H9 (cell line): ENCODE data around the gene MAS1. TPM values are rescaled to one million over a fixed set of nuclear protein-coding genes. Genes with fewer than 3 reads are reported as not detected.

Source experiments
- DNase-seq: peaks from one replicate; pipeline ENCODE4 v3.0.0-alpha.2; 2017
- H2AFZ ChIP-seq: one replicate; pipeline ENCODE4 v1.6.1; 2013; ENCODE audit warnings: mild to moderate bottlenecking, low read length, control low read depth, moderate library complexity
- H2AK5ac ChIP-seq: 2 replicates; pipeline ENCODE4 v1.6.1; 2013; ENCODE audit warnings: low read length, control low read depth, mixed read lengths; ENCODE audit not compliant: insufficient read length
- H2BK120ac ChIP-seq: one replicate; pipeline ENCODE4 v1.6.1; 2013; ENCODE audit warnings: low read depth, mild to moderate bottlenecking, low read length, control low read depth, inconsistent platforms; ENCODE audit not compliant: poor library complexity, severe bottlenecking
- H2BK12ac ChIP-seq: 2 replicates; pipeline ENCODE4 v1.6.1; 2013; ENCODE audit warnings: low read length, control low read depth, mixed read lengths, low read depth; ENCODE audit not compliant: insufficient read length
- H2BK15ac ChIP-seq: 2 replicates; pipeline ENCODE4 v1.6.1; 2013; ENCODE audit warnings: low read depth, low read length, control low read depth
- H2BK20ac ChIP-seq: one replicate; pipeline ENCODE4 v1.6.1; 2013; ENCODE audit warnings: low read depth, mild to moderate bottlenecking, low read length, control low read depth, inconsistent platforms; ENCODE audit not compliant: poor library complexity, severe bottlenecking
- H2BK5ac ChIP-seq: 2 replicates; pipeline ENCODE4 v1.6.1; 2013; ENCODE audit warnings: low read length, control low read depth, mixed read lengths; ENCODE audit not compliant: insufficient read length
- H3K14ac ChIP-seq: 2 replicates; pipeline ENCODE4 v1.6.1; 2013; ENCODE audit warnings: low read length, control low read depth; ENCODE audit not compliant: insufficient read depth
- H3K18ac ChIP-seq: 2 replicates; pipeline ENCODE4 v1.6.1; 2013; ENCODE audit warnings: low read depth, mild to moderate bottlenecking, mixed read lengths, low read length, control low read depth; ENCODE audit not compliant: insufficient read length
- H3K23ac ChIP-seq: 2 replicates; pipeline ENCODE4 v1.6.1; 2013; ENCODE audit warnings: low read length, control low read depth, mixed read lengths, low read depth; ENCODE audit not compliant: insufficient read length
- H3K23me2 ChIP-seq: 2 replicates; pipeline ENCODE4 v1.6.1; 2013; ENCODE audit warnings: low read depth, mild to moderate bottlenecking, mixed read lengths, low read length, control low read depth; ENCODE audit not compliant: insufficient read length, poor library complexity, severe bottlenecking
- H3K27ac ChIP-seq: 2 replicates; pipeline ENCODE4 v1.5.1; 2013; ENCODE audit warnings: low read length, control low read depth, mixed read lengths, low read depth; ENCODE audit not compliant: insufficient read length
- H3K27me3 ChIP-seq: 2 replicates; pipeline ENCODE4 v1.6.1; 2013; ENCODE audit warnings: low read length, control low read depth, inconsistent platforms; ENCODE audit not compliant: insufficient read depth
- H3K4ac ChIP-seq: 2 replicates; pipeline ENCODE4 v1.6.1; 2013; ENCODE audit warnings: low read depth, mild to moderate bottlenecking, control low read depth, inconsistent platforms, low read length, moderate library complexity
- H3K4me1 ChIP-seq: 2 replicates; pipeline ENCODE4 v1.6.1; 2013; ENCODE audit warnings: low read length, control low read depth, inconsistent platforms; ENCODE audit not compliant: insufficient read depth
- H3K4me2 ChIP-seq: 2 replicates; pipeline ENCODE4 v1.6.1; 2013; ENCODE audit warnings: low read length, control low read depth, mixed read lengths; ENCODE audit not compliant: insufficient read length, insufficient read depth
- H3K56ac ChIP-seq: 2 replicates; pipeline ENCODE4 v1.6.1; 2013; ENCODE audit warnings: low read depth, mild to moderate bottlenecking, mixed read lengths, low read length, control low read depth; ENCODE audit not compliant: insufficient read length
- H3K79me1 ChIP-seq: 2 replicates; pipeline ENCODE4 v1.6.1; 2013; ENCODE audit warnings: low read depth, mild to moderate bottlenecking, moderate library complexity, low read length, control low read depth, inconsistent platforms; ENCODE audit not compliant: insufficient read depth, poor library complexity, severe bottlenecking
- H3K79me2 ChIP-seq: 2 replicates; pipeline ENCODE4 v1.6.1; 2013; ENCODE audit warnings: low read length, control low read depth, inconsistent platforms; ENCODE audit not compliant: insufficient read depth
- H3K9ac ChIP-seq: 2 replicates; pipeline ENCODE4 v1.6.1; 2013; ENCODE audit warnings: low read length, control low read depth, mixed read lengths; ENCODE audit not compliant: insufficient read length; ENCODE audit errors: extremely low read depth
- H3K9me3 ChIP-seq: one replicate; pipeline ENCODE4 v1.6.1; 2013; ENCODE audit warnings: low read depth, low read length, inconsistent platforms; ENCODE audit not compliant: control insufficient read depth
- H3T11ph ChIP-seq: one replicate; pipeline ENCODE4 v1.6.1; 2013; ENCODE audit warnings: mild to moderate bottlenecking, low read length, control low read depth, inconsistent platforms
- H4K20me1 ChIP-seq: one replicate; pipeline ENCODE4 v1.6.1; 2013; ENCODE audit not compliant: control insufficient read depth, insufficient read length, insufficient read depth
- H4K5ac ChIP-seq: 2 replicates; pipeline ENCODE4 v1.6.1; 2013; ENCODE audit warnings: low read depth, mild to moderate bottlenecking, mixed read lengths, low read length, control low read depth; ENCODE audit not compliant: insufficient read length
- H4K8ac ChIP-seq: replicated peaks from 2 replicates; pipeline ENCODE4 v1.6.1; 2013; ENCODE audit warnings: low read length, control low read depth, mixed read lengths, low read depth; ENCODE audit not compliant: insufficient read length
- H4K91ac ChIP-seq: 2 replicates; pipeline ENCODE4 v1.6.1; 2013; ENCODE audit warnings: low read depth, mild to moderate bottlenecking, moderate library complexity, mixed read lengths, low read length, control low read depth; ENCODE audit not compliant: insufficient read length
- H3K27ac Mint-ChIP-seq, 3 experiments: 2 replicates in 2 of 3; 3 replicates in 1 of 3; pipeline ENCODE4 v1.8.0; 2020 to 2021; ENCODE audit warnings: mixed read lengths in 3 of 3, mild to moderate bottlenecking in 1 of 3, moderate library complexity in 1 of 3
- H3K27me3 Mint-ChIP-seq: 2 replicates; pipeline ENCODE4 v1.8.0; 2021; ENCODE audit warnings: low read depth, mild to moderate bottlenecking, moderate library complexity, mixed read lengths
- H3K36me3 Mint-ChIP-seq, 3 experiments: 2 replicates in 2 of 3; 3 replicates in 1 of 3; pipeline ENCODE4 v1.8.0; 2020 to 2021; ENCODE audit warnings: low read depth in 3 of 3, mixed read lengths in 3 of 3; ENCODE audit not compliant: insufficient read depth in 1 of 3
- H3K4me1 Mint-ChIP-seq, 2 experiments: 2 replicates each; pipeline ENCODE4 v1.8.0; 2020; ENCODE audit warnings: mixed read lengths in 2 of 2
- H3K4me3 Mint-ChIP-seq, 2 experiments: 2 replicates in 1 of 2; 3 replicates in 1 of 2; pipeline ENCODE4 v1.8.0; 2020 to 2021; ENCODE audit warnings: mild to moderate bottlenecking in 2 of 2, mixed read lengths in 2 of 2, moderate library complexity in 1 of 2
- H3K9me3 Mint-ChIP-seq, 2 experiments: 2 replicates in 1 of 2; 3 replicates in 1 of 2; pipeline ENCODE4 v1.8.0; 2020; ENCODE audit warnings: mild to moderate bottlenecking in 2 of 2, mixed read lengths in 2 of 2, moderate library complexity in 1 of 2
- CTCF ChIP-seq: fragments of 200-600 bp; sonication (generic); conservative IDR thresholded peaks from 3 replicates; pipeline ENCODE4 v1.8.0; 2021; ENCODE audit warnings: antibody characterized with exemption, mild to moderate bottlenecking
- WGBS: extraction: QIAGEN DNeasy Blood & Tissue Kit; methylation state at CpG from one replicate; pipeline ENCODE4 v1.1.7; 2013; ENCODE audit warnings: missing lambda C conversion rate, low lambda C conversion rate, mixed read lengths; ENCODE audit not compliant: insufficient read length; ENCODE audit errors: extremely low coverage; 5-methylcytosine and 5-hydroxymethylcytosine counted together
- total RNA-seq: library from RNA; stranded (reverse); gene quantifications from 2 replicates; pipeline ENCODE4 v1.2.1, GENCODE V29; 2021

Gene MAS1
- total RNA-seq, 1 experiment from 2014 or later = 0.02 TPM

GRCh38 chr6:159886270-159886669, 4.5 kb upstream of the MAS1 start:
- no peak overlapping the region for H4K8ac ChIP-seq
- no peak overlapping the region for H3K18ac ChIP-seq
- H2BK12ac ChIP-seq = no peak overlapping the region
- H3K56ac ChIP-seq = no peak overlapping the region
- H3K9me3 ChIP-seq = no peaks in the 10 kb centered on the region
- no peak overlapping the region for H3K4ac ChIP-seq
- H2BK5ac ChIP-seq = no peak overlapping the region
- H2BK20ac ChIP-seq = no peak overlapping the region
- peaks cover 23% of the 10 kb centered on the region for H3K27me3 Mint-ChIP-seq
- H3K14ac ChIP-seq = no peak overlapping the region
- no peaks in the 10 kb centered on the region for H3K9me3 Mint-ChIP-seq
- H4K91ac ChIP-seq = no peak overlapping the region
- H3K27me3 ChIP-seq = no peaks in the 10 kb centered on the region
- no peak overlapping the region for H3T11ph ChIP-seq
- H2AK5ac ChIP-seq = no peak overlapping the region
- H2BK15ac ChIP-seq = no peak overlapping the region
- no peak overlapping the region for H3K27ac Mint-ChIP-seq
- peaks cover 2 to 18% of the 10 kb centered on the region in 2 experiments for H3K4me1 Mint-ChIP-seq
- DNase-seq = no peak
- TF ChIP-seq CTCF = no peak
- H3K27ac ChIP-seq = no peak overlapping the region
- H3K36me3 Mint-ChIP-seq = no peaks in the 10 kb centered on the region
- H2BK120ac ChIP-seq = no peak overlapping the region
- H3K4me2 ChIP-seq = no peak overlapping the region
- no peak overlapping the region for H4K5ac ChIP-seq
- no peak overlapping the region for H3K9ac ChIP-seq
- no peaks in the 10 kb centered on the region for H3K79me1 ChIP-seq
- H3K79me2 ChIP-seq = no peaks in the 10 kb centered on the region
- H4K20me1 ChIP-seq = no peaks in the 10 kb centered on the region
- no peak overlapping the region for H3K4me3 Mint-ChIP-seq
- H3K23ac ChIP-seq = no peak overlapping the region
- 100% methylated on average over 1 of the region's 3 CpGs for WGBS
- H3K23me2 ChIP-seq = no peaks in the 10 kb centered on the region
- H3K4me1 ChIP-seq = no peaks in the 10 kb centered on the region
- no peak overlapping the region for H2AFZ ChIP-seq
